ENCODE data around the gene OR8B8.

GRCh38 chr11:124465368-124465767 lies 19.9 kb upstream of the OR8B8 start:
- TF ChIP-seq CTCF (IDR thresholded peaks at IDR 0.05) (no peak), POLR2A (IDR thresholded peaks at IDR 0.05) (no peak)

Measured in vagina (tissue), 2 donors.